GM18526 (cell line): Measurements from ENCODE around the gene OR2A5.

ENCODE experiments used
- POLR2A ChIP-seq: IDR thresholded peaks from 3 replicates; pipeline ENCODE4 v1.6.1; 2011; ENCODE audit not compliant: insufficient read length; ENCODE audit errors: extremely low read depth

OR2A5 gene

GRCh38 chr7:144028547-144028946 lies 20.2 kb upstream of the OR2A5 start:
- no peak for TF ChIP-seq POLR2A

- no peak for TF ChIP-seq POLR2A
These were observed 16.2 kb upstream of the OR2A5 start for GRCh38 chr7:144032516-144032915.

- TF ChIP-seq POLR2A = no peak
These were observed 15.6 kb upstream of the OR2A5 start for GRCh38 chr7:144032985-144033709.

- no peak for TF ChIP-seq POLR2A
These were observed 13.4 kb upstream of the OR2A5 start for GRCh38 chr7:144035385-144035784.

GRCh38 chr7:144036302-144036885 lies 12.4 kb upstream of the OR2A5 start:
- TF ChIP-seq POLR2A = no peak

- TF ChIP-seq POLR2A = no peak
These were observed 11.2 kb upstream of the OR2A5 start for GRCh38 chr7:144037414-144038035.

- TF ChIP-seq POLR2A = no peak
These were observed 9.9 kb upstream of the OR2A5 start for GRCh38 chr7:144038887-144039286.

DNA sequence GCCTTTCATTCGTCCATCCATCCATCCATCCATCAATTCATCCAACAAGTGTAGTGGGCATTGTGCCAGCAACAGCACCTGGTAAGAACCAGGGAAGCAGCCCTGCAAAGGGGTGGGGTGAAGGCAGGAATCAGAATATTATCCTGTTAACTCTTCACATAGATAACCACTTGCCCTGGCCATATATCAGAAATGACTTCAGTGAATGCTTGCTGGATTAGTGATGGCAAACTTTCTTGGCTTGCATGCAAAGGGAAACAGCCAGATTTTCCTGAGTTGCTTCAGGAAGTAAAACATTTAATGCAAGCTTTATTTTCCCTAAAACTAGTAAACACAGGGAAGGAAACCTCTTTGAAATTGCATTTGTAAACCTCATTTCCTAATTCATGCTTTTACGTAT lies 743 bp downstream of the OR2A5 start:
- no peak for TF ChIP-seq POLR2A

DNA sequence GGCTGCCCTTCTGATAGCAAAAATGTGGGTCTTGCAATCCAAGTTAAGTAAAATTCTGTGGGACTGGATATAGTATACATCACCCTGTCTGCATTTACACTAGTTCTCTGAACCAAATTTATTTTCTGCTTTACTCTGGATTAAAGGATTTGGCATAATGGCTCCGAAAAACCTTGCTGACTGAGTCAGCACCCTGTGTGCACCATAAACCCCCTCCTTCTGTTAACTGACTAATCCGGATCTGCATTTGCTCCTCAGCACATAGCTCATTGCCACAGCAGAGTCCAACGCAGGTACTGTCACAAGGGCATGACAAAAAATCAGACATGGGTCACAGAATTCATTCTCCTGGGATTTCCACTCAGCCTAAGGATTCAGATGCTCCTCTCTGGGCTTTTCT lies 1.3 kb downstream of the OR2A5 start:
- no peak for TF ChIP-seq POLR2A

DNA sequence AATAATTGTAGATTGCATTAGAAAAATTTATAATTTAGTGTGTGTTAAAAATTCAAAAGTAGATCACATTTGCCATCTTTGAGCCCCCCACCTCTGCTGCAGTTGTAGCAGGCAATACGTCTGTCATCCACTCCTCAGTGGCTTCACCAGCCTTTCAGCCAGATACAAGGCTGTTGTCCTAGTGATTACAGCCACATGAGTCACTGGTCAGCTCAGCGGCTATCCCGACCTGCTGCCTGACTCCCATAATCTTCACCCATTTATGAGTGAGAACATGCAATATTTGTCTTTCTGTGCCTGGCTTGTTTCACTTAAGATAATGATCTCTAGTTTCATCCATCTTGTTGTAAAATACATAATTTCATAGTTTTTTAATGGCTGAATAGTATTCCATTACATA lies 9.2 kb downstream of the OR2A5 start:
- TF ChIP-seq POLR2A = no peak

DNA sequence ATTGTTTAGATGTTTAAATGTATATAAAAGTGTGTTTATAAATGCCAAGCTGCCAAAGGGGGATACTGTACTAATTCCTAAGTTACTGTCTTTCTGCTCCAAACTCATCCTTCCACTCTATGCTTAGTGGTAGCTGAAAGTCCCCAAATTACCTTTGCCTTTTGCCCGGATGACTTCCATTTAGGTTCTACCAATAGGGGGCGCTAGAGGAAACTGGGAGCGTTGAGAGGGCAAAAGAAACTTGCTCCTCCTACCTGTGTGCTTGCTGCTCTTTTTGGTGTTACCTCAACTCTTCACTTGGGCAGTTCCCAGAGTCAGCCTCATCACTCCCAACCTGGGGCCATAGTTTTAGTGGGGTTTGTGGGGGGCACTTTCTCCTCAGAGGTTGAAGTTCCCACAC lies 15.0 kb downstream of the OR2A5 start:
- no peak for TF ChIP-seq POLR2A

DNA sequence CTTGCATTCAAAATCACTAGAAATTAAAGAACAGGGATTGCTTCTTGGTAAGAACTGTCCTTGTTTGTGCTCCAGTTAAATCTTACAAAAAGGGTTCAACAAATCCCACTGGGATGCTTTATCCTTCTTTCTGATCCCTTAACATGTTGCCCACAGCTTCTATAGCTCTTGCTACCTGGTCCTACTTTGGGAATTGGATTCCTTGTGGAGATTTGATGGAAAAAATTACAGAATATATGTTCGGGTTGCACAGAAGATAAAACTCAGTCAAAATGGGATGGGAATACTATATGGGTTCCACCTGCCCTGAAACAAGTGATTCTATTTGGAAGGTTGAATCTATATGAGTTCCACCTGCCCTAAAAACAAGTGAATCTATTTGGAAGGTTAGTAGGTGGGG lies 20.8 kb downstream of the OR2A5 start, which contains the start of gene OR2A25:
Gene OR2A25 (plus strand): TSS at position 301 of the 400 bp plus-strand sequence. CDS start 4,409 bp downstream, outside the sequence.
- TF ChIP-seq POLR2A = no peak

GRCh38 chr7:144069953-144070352 lies 21.2 kb downstream of the OR2A5 start:
- TF ChIP-seq POLR2A = no peak

DNA sequence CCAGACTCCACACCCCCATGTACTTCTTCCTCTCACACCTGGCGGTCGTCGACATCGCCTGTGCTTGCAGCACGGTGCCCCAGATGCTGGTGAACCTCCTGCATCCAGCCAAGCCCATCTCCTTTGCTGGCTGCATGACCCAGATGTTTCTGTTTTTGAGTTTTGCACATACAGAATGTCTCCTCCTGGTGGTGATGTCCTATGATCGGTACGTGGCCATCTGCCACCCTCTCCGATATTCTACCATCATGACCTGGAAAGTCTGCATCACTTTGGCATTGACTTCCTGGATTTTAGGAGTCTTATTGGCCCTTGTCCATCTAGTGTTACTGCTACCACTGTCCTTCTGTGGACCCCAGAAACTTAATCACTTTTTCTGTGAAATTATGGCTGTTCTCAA lies 25.6 kb downstream of the OR2A5 start:
- TF ChIP-seq POLR2A = no peak

DNA sequence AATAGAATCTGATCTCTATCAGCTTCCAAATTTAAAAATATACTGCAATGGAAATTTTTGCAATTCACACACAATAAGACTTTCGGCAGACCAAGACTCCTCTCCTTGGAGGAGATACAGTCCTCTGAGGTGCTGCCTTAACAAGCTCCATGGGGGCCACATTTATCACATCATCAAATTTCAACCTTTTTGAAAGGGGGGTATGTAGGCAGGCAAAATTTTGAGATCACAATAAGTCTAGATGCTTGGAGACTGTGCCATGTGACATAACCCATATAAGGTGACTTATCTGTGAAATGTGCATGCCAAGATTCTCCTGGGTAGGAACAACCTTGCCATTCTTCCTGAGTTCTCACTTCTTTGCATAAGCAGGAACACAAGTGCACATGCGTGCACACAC lies 37.2 kb downstream of the OR2A5 start, which contains the start of gene OR2A12:
Gene OR2A12 (plus strand): TSS at position 301 of the 400 bp plus-strand sequence. CDS start 8,830 bp downstream, outside the sequence.
- TF ChIP-seq POLR2A = no peak

DNA sequence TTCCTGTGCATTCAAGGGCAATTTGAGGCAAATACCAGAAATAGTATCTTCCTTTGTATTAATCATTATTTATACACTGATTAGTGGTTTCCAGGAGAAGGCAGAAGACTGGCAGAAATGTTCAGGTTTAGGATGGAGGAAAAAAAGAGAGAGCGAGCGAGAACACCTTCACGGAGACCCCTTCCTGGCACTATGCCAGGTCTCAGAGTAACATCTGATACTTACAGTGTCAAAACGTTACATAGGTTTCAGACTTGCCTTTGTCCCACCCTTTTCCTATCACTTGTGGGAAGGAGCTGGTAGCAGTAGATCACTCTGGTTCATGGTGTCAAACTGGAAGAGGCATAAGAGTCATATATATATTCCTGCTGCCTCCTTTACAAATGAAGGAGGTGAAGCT lies 38.0 kb downstream of the OR2A5 start:
- TF ChIP-seq POLR2A = no peak

DNA sequence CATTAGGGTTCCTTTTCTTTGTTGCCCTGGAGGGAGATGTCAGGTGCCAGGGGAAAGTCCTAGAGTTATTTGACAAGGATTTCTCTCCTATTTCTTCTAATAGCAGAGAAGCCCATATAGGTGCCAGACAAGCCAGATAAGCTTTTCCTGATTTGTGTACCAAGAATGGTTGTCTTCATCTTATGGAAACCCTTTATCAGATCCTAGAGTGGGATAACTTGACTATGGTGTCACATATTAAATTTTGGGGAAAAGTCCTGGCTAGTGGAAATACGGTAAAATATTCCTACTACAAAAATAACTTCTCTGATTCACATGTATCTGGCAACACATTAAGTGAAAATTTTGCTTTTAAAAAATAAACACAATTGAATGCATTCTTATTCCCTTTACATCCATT lies 38.5 kb downstream of the OR2A5 start:
- no peak for TF ChIP-seq POLR2A

DNA sequence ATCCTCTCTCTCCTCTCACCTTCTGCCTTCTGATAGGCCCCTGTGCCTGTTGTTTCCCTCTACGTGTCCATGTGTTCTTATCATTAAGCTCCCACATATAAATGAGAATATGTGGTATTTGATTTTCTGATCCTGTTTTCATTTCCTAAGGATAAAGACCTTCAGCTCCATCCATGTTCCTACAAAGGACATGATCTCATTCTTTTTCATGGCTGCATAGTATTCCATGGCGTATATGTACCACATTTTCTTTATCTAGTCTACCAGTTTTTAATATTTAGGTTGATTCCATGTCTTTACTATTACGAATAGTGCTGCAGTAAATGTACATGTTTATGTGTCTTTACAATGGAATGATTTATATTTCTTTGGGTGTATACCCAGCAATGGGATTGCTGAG lies 41.9 kb downstream of the OR2A5 start:
- no peak for TF ChIP-seq POLR2A
